ENCODE results near the gene UBE2E2. TPM values are rescaled to one million over a fixed set of nuclear protein-coding genes. Genes with fewer than 3 reads are reported as not detected.
A peak's percentile ranks its signal among the peaks of the same experiment; 100 is the strongest.

Gene UBE2E2
- total RNA-seq, 3 donors from 2014 or later = 4.8 to 24.4 (median 8.9) TPM

DNA sequence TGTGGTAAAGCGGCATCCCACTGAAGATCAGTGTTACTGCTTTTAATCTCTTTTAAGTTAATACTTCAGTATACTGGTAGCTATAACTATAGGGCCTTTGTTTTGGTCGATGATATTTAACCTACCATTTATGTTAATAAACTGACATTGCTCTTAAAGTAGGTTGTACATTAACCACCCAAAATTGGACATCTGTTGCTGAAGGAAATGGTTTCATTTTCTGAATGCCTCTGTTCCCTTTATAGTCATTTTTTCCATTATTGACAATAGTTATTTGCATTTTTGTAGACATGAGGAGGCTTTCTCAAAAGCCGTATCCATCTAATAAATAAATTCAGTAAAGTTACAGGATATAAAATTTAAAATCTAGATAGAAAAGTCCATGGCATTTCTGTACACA is 350.2 kb downstream of the UBE2E2 start:
- TF ChIP-seq CTCF (IDR thresholded peaks at IDR 0.05) = no peak
- Histone ChIP-seq H3K36me3 (ENCODE audit: low read depth) (no peaks in the 10 kb centered on the region), H3K4me3 (no peak overlapping the region), H3K4me1 (ENCODE audit: low read depth) (no peaks in the 10 kb centered on the region), H3K9me3 (no peaks in the 10 kb centered on the region)
- no peak for ATAC-seq
- DNase-seq = no peak
- intact Hi-C loops (cut with DNase I, micrococcal nuclease) = no loop called here

GRCh38 chr3:23565041-23565775 is 362.1 kb downstream of the UBE2E2 start:
- ATAC-seq (no peak), DNase-seq (no peak)
- no peaks in the 10 kb centered on the region for H3K4me1 ChIP-seq (ENCODE audit: low read depth)
- intact Hi-C loops (cut with DNase I, micrococcal nuclease) = no loop called here
- no peak overlapping the region for H3K4me3 ChIP-seq
- H3K36me3 ChIP-seq (ENCODE audit: low read depth) = no peaks in the 10 kb centered on the region
- no peaks in the 10 kb centered on the region for H3K9me3 ChIP-seq
- TF ChIP-seq CTCF (IDR thresholded peaks at IDR 0.05) = no peak

GRCh38 chr3:23566499-23566898 is 363.4 kb downstream of the UBE2E2 start:
- intact Hi-C loops (cut with DNase I, micrococcal nuclease) = no loop called here
- no peaks in the 10 kb centered on the region for H3K36me3 ChIP-seq (ENCODE audit: low read depth)
- H3K9me3 ChIP-seq = no peaks in the 10 kb centered on the region

GRCh38 chr3:23567917-23568316 is 364.8 kb downstream of the UBE2E2 start:
- DNase-seq (no peak), ATAC-seq (peak; percentile 12)
- no peak for TF ChIP-seq CTCF (IDR thresholded peaks at IDR 0.05)
- Histone ChIP-seq H3K4me1 (ENCODE audit: low read depth) (no peaks in the 10 kb centered on the region), H3K4me3 (no peak overlapping the region), H3K9me3 (no peaks in the 10 kb centered on the region), H3K36me3 (ENCODE audit: low read depth) (no peaks in the 10 kb centered on the region)
- intact Hi-C loops (cut with DNase I, micrococcal nuclease) = no loop called here

More at GRCh38 chr3:23566499-23566898, 363.4 kb downstream of the UBE2E2 start:
- no peak for TF ChIP-seq CTCF (IDR thresholded peaks at IDR 0.05)
- ATAC-seq (no peak), DNase-seq (no peak)
- H3K4me1 ChIP-seq (ENCODE audit: low read depth) = no peaks in the 10 kb centered on the region
- H3K4me3 ChIP-seq = no peak overlapping the region

- no peak for DNase-seq
- no peak for ATAC-seq
- Histone ChIP-seq H3K36me3 (ENCODE audit: low read depth) (no peaks in the 10 kb centered on the region), H3K4me3 (no peak overlapping the region), H3K4me1 (ENCODE audit: low read depth) (no peaks in the 10 kb centered on the region), H3K9me3 (no peaks in the 10 kb centered on the region)
- intact Hi-C loops (cut with DNase I, micrococcal nuclease) = no loop called here
- no peak for TF ChIP-seq CTCF (IDR thresholded peaks at IDR 0.05)
These were observed 370.7 kb downstream of the UBE2E2 start for GRCh38 chr3:23573827-23574226.
